Measurements from ENCODE around the gene PI4K2B.
"Not testable (repeated sequence)": the region's sequence is repeated elsewhere in the genome, so short reads cannot be mapped to it uniquely, and the experiment has no call there.

The PI4K2B gene

GRCh38 chr4:25308306-25308705, 74.5 kb downstream of the PI4K2B start:
- DNase-seq = no peak

GRCh38 chr4:25308761-25309160, 74.9 kb downstream of the PI4K2B start:
- DNase-seq = no peak

GRCh38 chr4:25310066-25310802, 76.4 kb downstream of the PI4K2B start:
- no peak for DNase-seq

DNA sequence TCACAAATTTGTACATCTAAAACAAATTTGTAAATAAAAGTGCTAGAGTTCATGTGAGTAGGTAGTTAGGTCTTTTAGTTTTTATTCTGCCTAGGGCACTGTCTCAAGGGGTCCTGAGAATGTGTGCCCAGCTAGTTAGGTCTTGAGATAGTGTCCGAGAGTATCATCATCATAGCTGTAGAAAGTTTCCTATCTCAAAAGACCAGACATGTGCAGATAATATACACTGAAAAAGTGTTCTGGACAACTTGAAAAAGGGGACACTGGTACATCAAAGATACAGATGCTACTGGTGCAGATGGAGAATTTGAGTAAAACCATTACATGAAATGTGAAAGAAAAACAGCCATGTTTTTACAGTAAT, 77.0 kb downstream of the PI4K2B start:
- no peak for DNase-seq

DNA sequence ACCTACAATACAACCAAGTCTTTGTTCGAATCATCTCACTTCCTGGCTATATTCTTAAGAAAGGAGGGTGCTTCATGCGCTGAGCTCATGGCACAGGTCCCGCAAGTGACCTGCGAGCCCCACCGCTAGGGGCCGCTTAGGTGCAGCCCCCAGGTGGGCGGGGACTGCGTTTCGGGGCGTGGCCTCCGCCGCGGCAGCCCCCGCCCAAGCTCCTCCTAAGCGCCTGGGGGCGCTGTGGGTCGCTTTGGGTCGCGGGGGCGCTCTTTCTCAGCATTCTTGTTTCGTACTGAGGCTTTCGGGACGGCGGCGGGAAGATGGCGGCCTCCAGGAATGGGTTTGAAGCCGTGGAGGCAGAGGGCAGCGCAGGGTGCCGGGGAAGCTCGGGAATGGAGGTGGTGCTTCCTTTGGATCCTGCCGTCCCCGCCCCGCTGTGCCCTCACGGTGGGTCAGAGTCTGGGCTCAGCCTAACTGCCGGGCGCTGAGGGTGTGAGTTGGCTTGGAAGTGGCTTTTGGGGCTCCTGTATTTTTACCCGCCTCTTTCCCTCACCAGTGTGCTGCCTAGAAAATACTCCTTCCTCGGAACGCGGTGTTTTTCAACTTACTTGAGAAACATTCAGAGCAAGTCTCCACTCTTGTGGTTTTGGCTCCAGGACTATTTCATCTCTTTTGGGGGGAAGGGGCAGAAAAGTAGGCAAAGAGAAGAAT, 78.8 kb downstream of the PI4K2B start, which contains the start of gene ZCCHC4:
ZCCHC4 (plus strand) TSS at position 279 of the 705 bp plus-strand sequence; CDS start at position 315, 36 bp downstream.
- peak; percentile 92 for DNase-seq

- no peak for DNase-seq
Measured at GRCh38 chr4:25313201-25313895, 79.5 kb downstream of the PI4K2B start.

GRCh38 chr4:25320336-25320735, 86.5 kb downstream of the PI4K2B start:
- DNase-seq = no peak

DNA sequence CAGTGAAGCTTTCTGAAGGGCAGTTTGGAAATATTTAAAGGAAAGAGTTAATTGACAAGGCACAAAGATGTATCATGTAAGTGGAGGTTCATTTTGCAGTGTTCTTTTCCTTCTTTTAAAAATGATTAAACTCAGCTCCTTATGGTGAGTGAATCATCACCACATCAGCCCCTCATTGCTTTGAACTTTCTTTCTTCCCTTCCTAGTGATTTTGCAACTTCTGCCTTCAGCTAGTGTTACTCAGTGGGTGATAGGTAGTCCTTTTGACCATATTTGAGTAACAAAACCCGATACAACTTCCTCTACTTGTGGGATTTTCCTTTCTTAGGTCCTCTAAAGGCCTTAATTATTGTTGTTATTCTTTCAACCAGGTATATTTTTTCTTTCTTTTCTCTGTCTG, 86.9 kb downstream of the PI4K2B start:
- no peak for DNase-seq

- no peak for DNase-seq
Measured at GRCh38 chr4:25321703-25322102, 87.9 kb downstream of the PI4K2B start.

DNA sequence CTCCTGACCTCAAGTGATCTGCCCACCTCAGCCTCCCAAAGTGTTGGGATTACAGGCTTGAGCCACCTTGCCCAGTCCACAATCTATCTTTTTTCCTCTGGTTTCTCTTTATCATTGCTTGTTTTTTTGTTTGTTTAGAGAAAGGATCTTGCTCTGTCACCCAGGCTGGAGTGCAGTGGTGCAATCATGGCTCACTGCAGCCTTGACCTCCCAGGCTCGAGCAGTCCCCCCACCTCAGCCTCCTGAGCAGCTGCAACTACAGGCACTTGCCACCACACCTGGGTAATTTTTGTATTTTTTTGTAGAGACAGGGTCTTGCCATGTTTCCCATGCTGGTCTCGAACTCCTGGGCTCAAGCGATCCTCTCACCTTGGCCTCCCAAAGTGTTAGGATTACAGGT, 94.6 kb downstream of the PI4K2B start:
- DNase-seq = not testable (repeated sequence)

All from activated CD4-positive, CD25-positive, alpha-beta regulatory T cell treated with anti-CD3 and anti-CD28 coated beads, Interleukin-2, amount 50 U/mL, for 72 hours (primary cell).